HepG2 (cell line): ENCODE results near the gene TK1. TPM values are rescaled to one million over a fixed set of nuclear protein-coding genes. Genes with fewer than 3 reads are reported as not detected.

Source experiments
- ELF4 ChIP-seq: sonication (generic); formaldehyde crosslinking; IDR thresholded peaks from 2 replicates; pipeline ENCODE4 v1.5.0; 2020; ENCODE audit warnings: missing genetic modification reagents, mild to moderate bottlenecking, moderate library complexity, borderline replicate concordance
- GATA4 ChIP-seq: sonication (generic); IDR thresholded peaks from 2 replicates; pipeline ENCODE4 v1.6.1; 2016; ENCODE audit warnings: antibody characterized with exemption, low read depth, borderline replicate concordance
- GATAD1 ChIP-seq: IDR thresholded peaks from 2 replicates; pipeline ENCODE4 v1.6.1; 2016; ENCODE audit warnings: missing genetic modification reagents, missing compliant biosample characterization
- NCOA5 ChIP-seq: sonication (generic); formaldehyde crosslinking; IDR thresholded peaks from 2 replicates; pipeline ENCODE4 v1.4.0; 2020; ENCODE audit warnings: missing genetic modification reagents
- NR2C2 ChIP-seq: sonication (generic); formaldehyde crosslinking; IDR thresholded peaks from 2 replicates; pipeline ENCODE4 v1.4.0; 2020; ENCODE audit warnings: missing genetic modification reagents, mild to moderate bottlenecking, moderate library complexity, borderline replicate concordance
- RFX5 ChIP-seq: IDR thresholded peaks from 2 replicates; pipeline ENCODE4 v1.6.1; 2011; ENCODE audit warnings: low read depth, low read length, improper control_type of control experiment
- TARDBP ChIP-seq: sonication (generic); formaldehyde crosslinking; IDR thresholded peaks from 2 replicates; pipeline ENCODE4 v1.8.0; 2022; ENCODE audit warnings: mild to moderate bottlenecking, missing genetic modification reagents
- ZFAT ChIP-seq: sonication (generic); formaldehyde crosslinking; conservative IDR thresholded peaks from 2 replicates; pipeline ENCODE4 v1.8.1; 2023; ENCODE audit warnings: missing genetic modification reagents, inconsistent platforms
- ZNF136 ChIP-seq: sonication (generic); formaldehyde crosslinking; IDR thresholded peaks from 2 replicates; pipeline ENCODE4 v1.8.1; 2022; ENCODE audit warnings: low read depth, mild to moderate bottlenecking, moderate library complexity, missing genetic modification reagents
- ZNF263 ChIP-seq: sonication (generic); formaldehyde crosslinking; IDR thresholded peaks from 2 replicates; pipeline ENCODE4 v1.4.0; 2020; ENCODE audit warnings: missing genetic modification reagents
- ZNF430 ChIP-seq: sonication (generic); formaldehyde crosslinking; IDR thresholded peaks from 2 replicates; pipeline ENCODE4 v1.9.0; 2021; ENCODE audit warnings: mild to moderate bottlenecking, missing genetic modification reagents
- ZNF883 ChIP-seq: sonication (generic); formaldehyde crosslinking; IDR thresholded peaks from 2 replicates; pipeline ENCODE4 v1.5.1; 2020; ENCODE audit warnings: mild to moderate bottlenecking, missing genetic modification reagents; ENCODE audit errors: not compliant biosample characterization
- polyA plus RNA-seq, 8 experiments: library from polyadenylated mRNA; depleted of rRNA in 3 of 8; stranded (reverse) in 7 of 8; unstranded in 1 of 8; fragments of >200 nt; fragmentation: Illumina TruSeq in 4 of 8; extraction: Trizol in 4 of 8; gene quantifications; 2 replicates each; pipeline versions ENCODE4 v1.2.1 to v1.2.3, GENCODE V29; 2011 to 2016; ENCODE audit warnings: low read depth in 4 of 8, missing spikeins in 1 of 8, mixed read lengths in 1 of 8; ENCODE audit not compliant: insufficient read depth in 1 of 8
- total RNA-seq, 5 experiments: library from RNA; depleted of rRNA; stranded (reverse); fragments of >200 nt; fragmentation: Illumina TruSeq; extraction: Trizol; gene quantifications; 2 replicates each; pipeline ENCODE4 v1.2.3, GENCODE V29; 2016; ENCODE audit warnings: low read depth in 1 of 5
- TF ChIP-seq, protein P1 (sequence below): sonication (generic); formaldehyde crosslinking; IDR thresholded peaks from 2 replicates; pipeline ENCODE4; 2020; ENCODE audit warnings: missing genetic modification reagents, mild to moderate bottlenecking, borderline replicate concordance
- TF ChIP-seq, protein P2 (sequence below): sonication (generic); formaldehyde crosslinking; IDR thresholded peaks from 2 replicates; pipeline ENCODE4 v1.8.0; 2022; ENCODE audit warnings: mild to moderate bottlenecking, missing genetic modification reagents
- TF ChIP-seq, protein P3 (sequence below): sonication (generic); formaldehyde crosslinking; conservative IDR thresholded peaks from 2 replicates; pipeline ENCODE4 v1.8.0; 2022; ENCODE audit warnings: mild to moderate bottlenecking, moderate library complexity, missing genetic modification reagents
- TF ChIP-seq, protein P4 (sequence below): sonication (generic); formaldehyde crosslinking; IDR thresholded peaks from 2 replicates; pipeline ENCODE4 v1.5.0; 2020; ENCODE audit warnings: missing genetic modification reagents
- TF ChIP-seq, protein P5 (sequence below): sonication (generic); formaldehyde crosslinking; IDR thresholded peaks from 2 replicates; pipeline ENCODE4 v1.8.0; 2022; ENCODE audit warnings: low read depth, missing genetic modification reagents
- TF ChIP-seq, protein P6 (sequence below): sonication (generic); formaldehyde crosslinking; IDR thresholded peaks from 2 replicates; pipeline ENCODE4 v1.5.1; 2020; ENCODE audit warnings: missing genetic modification reagents, mild to moderate bottlenecking, borderline replicate concordance

Gene TK1
- total and polyA plus RNA-seq, 2 of the 13 experiments (the other 11 are each of a cell fraction or from before 2014, with no cell fraction given): 45.0 to 96.0 TPM

DNA sequence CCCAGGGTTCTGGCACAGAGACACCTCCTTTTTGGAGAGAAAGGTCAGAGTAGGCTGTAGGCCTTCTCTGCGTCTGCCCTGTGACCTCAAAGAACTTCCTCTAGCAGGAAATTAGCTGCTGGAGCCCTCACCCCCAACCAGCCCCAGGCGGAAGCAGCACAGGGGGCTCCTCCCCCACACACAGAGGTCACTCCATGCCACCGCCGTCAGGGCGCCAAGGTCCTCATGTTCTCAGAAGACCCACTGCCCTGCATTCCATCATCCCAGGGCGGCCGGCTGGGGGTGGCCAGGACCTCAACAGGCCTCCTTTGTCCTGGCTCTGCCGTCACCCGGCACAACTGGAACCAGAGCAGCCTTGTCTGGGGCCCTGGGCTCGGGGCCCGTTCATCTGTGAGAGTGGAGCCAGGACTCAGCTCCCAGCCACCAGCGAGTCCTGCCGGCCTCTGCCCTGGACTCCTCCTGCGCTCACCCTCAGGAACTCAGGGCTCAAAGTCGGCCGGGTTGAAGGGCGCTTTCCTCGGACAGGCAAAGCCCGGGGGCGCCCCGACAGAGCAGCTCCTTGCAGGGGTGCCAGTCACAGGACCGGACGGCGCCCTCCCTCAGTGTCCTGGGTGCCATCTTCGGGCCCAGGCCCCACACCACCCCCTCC, 59.5 kb downstream of the TK1 start (continued):
- TF ChIP-seq, protein P1, sequence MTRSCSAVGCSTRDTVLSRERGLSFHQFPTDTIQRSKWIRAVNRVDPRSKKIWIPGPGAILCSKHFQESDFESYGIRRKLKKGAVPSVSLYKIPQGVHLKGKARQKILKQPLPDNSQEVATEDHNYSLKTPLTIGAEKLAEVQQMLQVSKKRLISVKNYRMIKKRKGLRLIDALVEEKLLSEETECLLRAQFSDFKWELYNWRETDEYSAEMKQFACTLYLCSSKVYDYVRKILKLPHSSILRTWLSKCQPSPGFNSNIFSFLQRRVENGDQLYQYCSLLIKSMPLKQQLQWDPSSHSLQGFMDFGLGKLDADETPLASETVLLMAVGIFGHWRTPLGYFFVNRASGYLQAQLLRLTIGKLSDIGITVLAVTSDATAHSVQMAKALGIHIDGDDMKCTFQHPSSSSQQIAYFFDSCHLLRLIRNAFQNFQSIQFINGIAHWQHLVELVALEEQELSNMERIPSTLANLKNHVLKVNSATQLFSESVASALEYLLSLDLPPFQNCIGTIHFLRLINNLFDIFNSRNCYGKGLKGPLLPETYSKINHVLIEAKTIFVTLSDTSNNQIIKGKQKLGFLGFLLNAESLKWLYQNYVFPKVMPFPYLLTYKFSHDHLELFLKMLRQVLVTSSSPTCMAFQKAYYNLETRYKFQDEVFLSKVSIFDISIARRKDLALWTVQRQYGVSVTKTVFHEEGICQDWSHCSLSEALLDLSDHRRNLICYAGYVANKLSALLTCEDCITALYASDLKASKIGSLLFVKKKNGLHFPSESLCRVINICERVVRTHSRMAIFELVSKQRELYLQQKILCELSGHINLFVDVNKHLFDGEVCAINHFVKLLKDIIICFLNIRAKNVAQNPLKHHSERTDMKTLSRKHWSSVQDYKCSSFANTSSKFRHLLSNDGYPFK (CRISPR knock-in tag): peak; percentile 89; the same call in 1 of the 2 replicates
- TF ChIP-seq ELF4 (CRISPR knock-in tag) (peak; percentile 61; the same call in 1 of the 2 replicates), TARDBP (CRISPR knock-in tag) (peak; percentile 88; the same call in 1 of the 2 replicates), ZNF263 (CRISPR knock-in tag) (peak; percentile 55; the same call in 1 of the 2 replicates), ZFAT (no peak), GATAD1 (CRISPR knock-in tag) (peak; percentile 77), ZNF430 (CRISPR knock-in tag) (peak; percentile 64; the same call in 1 of the 2 replicates), RFX5 (no peak), ZNF136 (CRISPR knock-in tag) (0 out of 2 replicates have a peak, but pooled peaks have one; percentile 46), ZNF883 (CRISPR knock-in tag) (peak; percentile 25), NR2C2 (CRISPR knock-in tag) (peak; percentile 95), NCOA5 (no peak), GATA4 (peak; percentile 55)
- TF ChIP-seq, protein P2, sequence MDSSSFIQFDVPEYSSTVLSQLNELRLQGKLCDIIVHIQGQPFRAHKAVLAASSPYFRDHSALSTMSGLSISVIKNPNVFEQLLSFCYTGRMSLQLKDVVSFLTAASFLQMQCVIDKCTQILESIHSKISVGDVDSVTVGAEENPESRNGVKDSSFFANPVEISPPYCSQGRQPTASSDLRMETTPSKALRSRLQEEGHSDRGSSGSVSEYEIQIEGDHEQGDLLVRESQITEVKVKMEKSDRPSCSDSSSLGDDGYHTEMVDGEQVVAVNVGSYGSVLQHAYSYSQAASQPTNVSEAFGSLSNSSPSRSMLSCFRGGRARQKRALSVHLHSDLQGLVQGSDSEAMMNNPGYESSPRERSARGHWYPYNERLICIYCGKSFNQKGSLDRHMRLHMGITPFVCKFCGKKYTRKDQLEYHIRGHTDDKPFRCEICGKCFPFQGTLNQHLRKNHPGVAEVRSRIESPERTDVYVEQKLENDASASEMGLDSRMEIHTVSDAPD: no peak
- TF ChIP-seq, protein P3, sequence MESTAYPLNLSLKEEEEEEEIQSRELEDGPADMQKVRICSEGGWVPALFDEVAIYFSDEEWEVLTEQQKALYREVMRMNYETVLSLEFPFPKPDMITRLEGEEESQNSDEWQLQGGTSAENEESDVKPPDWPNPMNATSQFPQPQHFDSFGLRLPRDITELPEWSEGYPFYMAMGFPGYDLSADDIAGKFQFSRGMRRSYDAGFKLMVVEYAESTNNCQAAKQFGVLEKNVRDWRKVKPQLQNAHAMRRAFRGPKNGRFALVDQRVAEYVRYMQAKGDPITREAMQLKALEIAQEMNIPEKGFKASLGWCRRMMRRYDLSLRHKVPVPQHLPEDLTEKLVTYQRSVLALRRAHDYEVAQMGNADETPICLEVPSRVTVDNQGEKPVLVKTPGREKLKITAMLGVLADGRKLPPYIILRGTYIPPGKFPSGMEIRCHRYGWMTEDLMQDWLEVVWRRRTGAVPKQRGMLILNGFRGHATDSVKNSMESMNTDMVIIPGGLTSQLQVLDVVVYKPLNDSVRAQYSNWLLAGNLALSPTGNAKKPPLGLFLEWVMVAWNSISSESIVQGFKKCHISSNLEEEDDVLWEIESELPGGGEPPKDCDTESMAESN (CRISPR knock-in tag): peak; percentile 61; the same call in 1 of the 2 replicates
- TF ChIP-seq, protein P4, sequence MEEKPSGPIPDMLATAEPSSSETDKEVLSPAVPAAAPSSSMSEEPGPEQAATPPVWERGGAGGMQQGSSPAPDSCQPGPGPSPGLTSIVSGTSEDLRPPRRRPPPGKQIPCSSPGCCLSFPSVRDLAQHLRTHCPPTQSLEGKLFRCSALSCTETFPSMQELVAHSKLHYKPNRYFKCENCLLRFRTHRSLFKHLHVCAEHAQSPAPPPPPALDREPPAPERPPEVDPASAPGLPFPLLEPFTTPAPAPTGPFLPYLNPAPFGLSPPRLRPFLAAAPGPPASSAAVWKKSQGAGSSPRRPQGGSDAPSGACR (CRISPR knock-in tag): no peak
- TF ChIP-seq, protein P5, sequence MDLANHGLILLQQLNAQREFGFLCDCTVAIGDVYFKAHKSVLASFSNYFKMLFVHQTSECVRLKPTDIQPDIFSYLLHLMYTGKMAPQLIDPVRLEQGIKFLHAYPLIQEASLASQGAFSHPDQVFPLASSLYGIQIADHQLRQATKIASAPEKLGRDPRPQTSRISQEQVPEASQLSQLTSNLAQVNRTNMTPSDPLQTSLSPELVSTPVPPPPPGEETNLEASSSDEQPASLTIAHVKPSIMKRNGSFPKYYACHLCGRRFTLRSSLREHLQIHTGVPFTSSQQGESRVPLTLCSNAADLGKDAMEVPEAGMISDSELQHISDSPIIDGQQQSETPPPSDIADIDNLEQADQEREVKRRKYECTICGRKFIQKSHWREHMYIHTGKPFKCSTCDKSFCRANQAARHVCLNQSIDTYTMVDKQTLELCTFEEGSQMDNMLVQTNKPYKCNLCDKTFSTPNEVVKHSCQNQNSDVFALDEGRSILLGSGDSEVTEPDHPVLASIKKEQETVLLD: no peak
- TF ChIP-seq, protein P6, sequence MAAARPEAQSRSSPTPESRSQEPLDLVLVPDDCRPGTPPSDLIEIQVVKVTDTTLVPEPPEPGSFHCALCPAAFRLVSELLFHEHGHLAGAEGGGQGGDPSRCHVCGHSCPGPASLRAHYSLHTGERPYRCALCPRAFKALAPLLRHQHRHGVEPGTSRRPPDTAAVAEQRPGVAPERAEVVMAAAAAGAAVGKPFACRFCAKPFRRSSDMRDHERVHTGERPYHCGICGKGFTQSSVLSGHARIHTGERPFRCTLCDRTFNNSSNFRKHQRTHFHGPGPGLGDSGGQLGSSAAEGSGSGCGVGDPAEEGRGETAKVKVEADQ (CRISPR knock-in tag): peak; percentile 89; the same call in 1 of the 2 replicates
